ENCODE measurements around the gene RBM8A.
"Not testable (repeated sequence)": the region's sequence is repeated elsewhere in the genome, so short reads cannot be mapped to it uniquely, and the experiment has no call there.

RBM8A gene

DNA sequence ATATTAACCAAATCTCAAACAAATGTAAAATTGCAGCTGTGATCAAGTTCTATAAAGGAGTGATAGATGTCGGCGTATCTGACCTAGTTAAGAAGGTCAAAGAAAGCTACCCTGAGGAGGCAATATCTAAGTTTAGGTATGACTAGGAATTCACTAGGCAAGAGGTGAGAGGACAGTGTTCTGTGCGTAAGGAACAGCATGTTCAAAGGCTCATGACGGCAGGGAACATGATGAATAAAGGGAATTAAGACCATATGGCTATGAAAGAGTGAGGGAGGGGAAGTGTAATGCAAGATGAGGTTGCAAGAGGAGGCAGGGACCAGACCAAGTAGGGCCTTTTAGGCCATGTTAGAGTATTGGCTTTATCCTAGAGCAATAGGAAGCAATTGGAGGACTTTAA lies 21.9 kb upstream of the RBM8A start:
- no peak overlapping the region for H3K27ac ChIP-seq
- H3K9me3 ChIP-seq (ENCODE audit: low read depth, low read length): no peaks in the 10 kb centered on the region
- no peak overlapping the region for H3K4me3 ChIP-seq
- H3K36me3 ChIP-seq (ENCODE audit: insufficient read depth, low read length): peaks cover 14% of the 10 kb centered on the region
- no peak overlapping the region for H3K9ac ChIP-seq (ENCODE audit: insufficient read length)
- DNase-seq (ENCODE audit: low read depth, low spot score): no peak
- TF ChIP-seq FOXP2 (optimal IDR thresholded peaks at IDR 0.05; ENCODE audit: control extremely low read depth, extremely low read length, insufficient read depth): no peak
- no peak for TF ChIP-seq POLR2AphosphoS5 (IDR thresholded peaks at IDR 0.05; ENCODE audit: borderline replicate concordance, low read depth, low read length)
- TF ChIP-seq EZH2 (IDR thresholded peaks at IDR 0.05): no peak

DNA sequence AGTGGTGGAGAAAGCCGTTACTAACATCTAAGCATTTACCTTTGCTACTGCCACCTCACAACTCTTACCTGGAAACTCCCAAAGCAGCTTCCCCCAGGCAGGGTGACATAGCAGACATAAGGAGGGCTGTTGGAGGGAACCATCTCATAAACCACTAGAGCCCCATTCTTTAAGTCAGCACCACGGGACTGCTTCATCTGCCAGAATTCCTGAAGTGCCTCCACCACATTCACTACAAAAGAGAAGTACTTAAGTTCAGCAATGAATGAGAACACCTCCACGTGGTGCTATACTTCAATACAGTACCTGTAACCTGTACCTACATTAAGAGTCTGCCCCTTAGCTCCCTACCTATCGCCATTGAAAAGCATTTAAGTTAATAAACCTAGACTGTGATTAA lies 20.3 kb upstream of the RBM8A start:
- Histone ChIP-seq H3K9me3 (ENCODE audit: low read depth, low read length) (no peaks in the 10 kb centered on the region), H3K36me3 (ENCODE audit: insufficient read depth, low read length) (peaks cover 20% of the 10 kb centered on the region), H3K9ac (ENCODE audit: insufficient read length) (no peak overlapping the region), H3K27ac (no peak overlapping the region), H3K4me3 (no peak overlapping the region)
- TF ChIP-seq POLR2AphosphoS5 (IDR thresholded peaks at IDR 0.05; ENCODE audit: borderline replicate concordance, low read depth, low read length) (no peak), FOXP2 (optimal IDR thresholded peaks at IDR 0.05; ENCODE audit: control extremely low read depth, extremely low read length, insufficient read depth) (no peak), EZH2 (IDR thresholded peaks at IDR 0.05) (no peak)
- DNase-seq (ENCODE audit: low read depth, low spot score): no peak

DNA sequence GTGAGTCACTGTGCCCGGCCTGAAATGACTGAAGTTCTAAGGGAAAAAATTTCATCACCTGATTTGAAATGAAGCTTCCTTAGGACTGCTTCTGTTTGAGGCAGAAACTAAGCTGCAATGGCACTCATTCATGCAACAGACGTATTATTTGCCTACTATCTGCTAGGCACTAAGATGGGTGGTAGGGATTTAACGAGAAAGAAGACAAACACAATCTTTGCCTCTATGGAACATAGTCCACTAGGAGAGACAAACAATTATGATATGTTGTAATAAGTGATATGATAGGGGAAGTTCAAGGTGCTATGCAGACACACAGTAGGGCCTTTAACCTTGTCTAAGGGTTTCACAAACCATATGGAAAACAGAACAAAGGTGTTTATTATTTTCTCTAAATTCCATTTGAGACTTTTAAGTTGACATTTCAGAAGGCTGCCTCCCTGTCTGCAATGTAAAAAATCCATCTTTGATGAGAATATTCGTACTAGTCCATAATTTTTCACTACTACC lies 19.2 kb upstream of the RBM8A start:
- no peak overlapping the region for H3K9ac ChIP-seq (ENCODE audit: insufficient read length)
- H3K4me3 ChIP-seq: no peak overlapping the region
- no peak for DNase-seq (ENCODE audit: low read depth, low spot score)
- TF ChIP-seq POLR2AphosphoS5 (IDR thresholded peaks at IDR 0.05; ENCODE audit: borderline replicate concordance, low read depth, low read length) (no peak), EZH2 (IDR thresholded peaks at IDR 0.05) (no peak), FOXP2 (optimal IDR thresholded peaks at IDR 0.05; ENCODE audit: control extremely low read depth, extremely low read length, insufficient read depth) (no peak)
- no peaks in the 10 kb centered on the region for H3K9me3 ChIP-seq (ENCODE audit: low read depth, low read length)
- H3K27ac ChIP-seq: no peak overlapping the region
- peaks cover 30% of the 10 kb centered on the region for H3K36me3 ChIP-seq (ENCODE audit: insufficient read depth, low read length)

DNA sequence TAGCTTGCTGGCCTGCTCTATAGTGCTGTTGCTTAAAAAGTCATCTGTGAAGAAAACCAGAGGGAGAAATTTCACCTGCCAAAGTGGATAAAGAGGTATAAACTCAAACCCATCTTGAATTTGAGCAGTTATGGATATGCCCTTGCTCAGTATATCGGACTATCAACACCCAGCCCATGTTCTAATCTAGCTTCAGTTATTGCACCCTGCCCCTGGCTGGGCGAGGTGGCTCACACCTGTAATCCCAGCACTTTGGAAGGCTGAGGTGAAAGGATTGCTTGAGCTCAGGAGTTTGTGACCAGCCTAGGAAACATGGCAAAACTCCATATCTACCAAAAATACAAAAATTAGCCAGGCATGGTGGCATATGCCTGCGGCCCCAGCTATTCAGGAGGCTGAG lies 17.2 kb upstream of the RBM8A start:
- Histone ChIP-seq H3K9ac (ENCODE audit: insufficient read length) (no peak overlapping the region), H3K9me3 (ENCODE audit: low read depth, low read length) (no peaks in the 10 kb centered on the region), H3K4me3 (no peak overlapping the region), H3K27ac (no peak overlapping the region), H3K36me3 (ENCODE audit: insufficient read depth, low read length) (peaks cover 34% of the 10 kb centered on the region)
- no peak for DNase-seq (ENCODE audit: low read depth, low spot score)
- TF ChIP-seq POLR2AphosphoS5 (IDR thresholded peaks at IDR 0.05; ENCODE audit: borderline replicate concordance, low read depth, low read length) (no peak), FOXP2 (optimal IDR thresholded peaks at IDR 0.05; ENCODE audit: control extremely low read depth, extremely low read length, insufficient read depth) (no peak), EZH2 (IDR thresholded peaks at IDR 0.05) (no peak)

- no peak for TF ChIP-seq POLR2AphosphoS5 (IDR thresholded peaks at IDR 0.05; ENCODE audit: borderline replicate concordance, low read depth, low read length)
- no peak for TF ChIP-seq EZH2 (IDR thresholded peaks at IDR 0.05)
- no peak for TF ChIP-seq FOXP2 (optimal IDR thresholded peaks at IDR 0.05; ENCODE audit: control extremely low read depth, extremely low read length, insufficient read depth)
- Histone ChIP-seq H3K4me3 (peak overlapping the region; percentile 2; the same call in 1 of the 2 replicates), H3K9ac (ENCODE audit: insufficient read length) (peak overlapping the region; percentile 52), H3K9me3 (ENCODE audit: low read depth, low read length) (no peaks in the 10 kb centered on the region), H3K36me3 (ENCODE audit: insufficient read depth, low read length) (peaks cover 29% of the 10 kb centered on the region), H3K27ac (peak overlapping the region; percentile 81)
- DNase-seq (ENCODE audit: low read depth, low spot score): no peak
Observed at GRCh38 chr1:145942871-145943270, 15.6 kb upstream of the RBM8A start.

DNA sequence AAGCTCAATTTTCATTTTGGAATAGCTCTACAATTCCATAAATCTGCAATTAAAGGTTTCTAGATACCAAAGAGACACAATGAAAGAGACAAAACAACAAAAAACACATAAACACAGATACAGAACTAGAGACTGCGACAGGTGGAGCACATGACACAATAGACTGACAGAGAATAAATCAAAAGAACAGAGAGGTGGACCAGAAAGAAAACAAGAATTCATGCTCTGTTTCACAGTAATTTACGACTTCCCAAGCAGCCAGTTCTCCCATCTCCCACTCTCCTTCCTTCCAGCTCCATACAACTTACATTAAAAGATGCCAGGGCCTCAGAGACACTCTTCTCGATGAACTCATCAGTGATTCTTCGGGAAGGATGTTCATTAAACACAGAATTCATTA lies 15.1 kb upstream of the RBM8A start:
- no peak overlapping the region; the same call in 1 of the 2 replicates for H3K4me3 ChIP-seq
- peak overlapping the region; percentile 81 for H3K27ac ChIP-seq
- no peaks in the 10 kb centered on the region for H3K9me3 ChIP-seq (ENCODE audit: low read depth, low read length)
- no peak for DNase-seq (ENCODE audit: low read depth, low spot score)
- H3K36me3 ChIP-seq (ENCODE audit: insufficient read depth, low read length): peaks cover 30% of the 10 kb centered on the region
- no peak overlapping the region for H3K9ac ChIP-seq (ENCODE audit: insufficient read length)
- TF ChIP-seq EZH2 (IDR thresholded peaks at IDR 0.05) (no peak), POLR2AphosphoS5 (IDR thresholded peaks at IDR 0.05; ENCODE audit: borderline replicate concordance, low read depth, low read length) (no peak), FOXP2 (optimal IDR thresholded peaks at IDR 0.05; ENCODE audit: control extremely low read depth, extremely low read length, insufficient read depth) (no peak)

GRCh38 chr1:145937436-145937835 lies 10.2 kb upstream of the RBM8A start:
- no peak for DNase-seq (ENCODE audit: low read depth, low spot score)
- TF ChIP-seq FOXP2 (optimal IDR thresholded peaks at IDR 0.05; ENCODE audit: control extremely low read depth, extremely low read length, insufficient read depth) (no peak), POLR2AphosphoS5 (IDR thresholded peaks at IDR 0.05; ENCODE audit: borderline replicate concordance, low read depth, low read length) (no peak), EZH2 (IDR thresholded peaks at IDR 0.05) (no peak)
- no peak overlapping the region for H3K27ac ChIP-seq
- no peak overlapping the region for H3K9ac ChIP-seq (ENCODE audit: insufficient read length)
- H3K9me3 ChIP-seq (ENCODE audit: low read depth, low read length): no peaks in the 10 kb centered on the region
- peaks cover 36% of the 10 kb centered on the region for H3K36me3 ChIP-seq (ENCODE audit: insufficient read depth, low read length)
- H3K4me3 ChIP-seq: no peak overlapping the region

GRCh38 chr1:145936247-145936646 lies 9.0 kb upstream of the RBM8A start:
- H3K9me3 ChIP-seq (ENCODE audit: low read depth, low read length): no peaks in the 10 kb centered on the region
- TF ChIP-seq EZH2 (IDR thresholded peaks at IDR 0.05) (no peak), FOXP2 (optimal IDR thresholded peaks at IDR 0.05; ENCODE audit: control extremely low read depth, extremely low read length, insufficient read depth) (no peak), POLR2AphosphoS5 (IDR thresholded peaks at IDR 0.05; ENCODE audit: borderline replicate concordance, low read depth, low read length) (no peak)
- no peak overlapping the region for H3K4me3 ChIP-seq
- H3K36me3 ChIP-seq (ENCODE audit: insufficient read depth, low read length): peaks cover 25% of the 10 kb centered on the region
- no peak overlapping the region for H3K9ac ChIP-seq (ENCODE audit: insufficient read length)
- H3K27ac ChIP-seq: no peak overlapping the region
- no peak for DNase-seq (ENCODE audit: low read depth, low spot score)

GRCh38 chr1:145935708-145936107 lies 8.4 kb upstream of the RBM8A start:
- no peak for DNase-seq (ENCODE audit: low read depth, low spot score)
- Histone ChIP-seq H3K27ac (no peak overlapping the region), H3K9me3 (ENCODE audit: low read depth, low read length) (no peaks in the 10 kb centered on the region), H3K4me3 (no peak overlapping the region), H3K9ac (ENCODE audit: insufficient read length) (no peak overlapping the region), H3K36me3 (ENCODE audit: insufficient read depth, low read length) (peaks cover 23% of the 10 kb centered on the region)
- no peak for TF ChIP-seq EZH2 (IDR thresholded peaks at IDR 0.05)
- no peak for TF ChIP-seq FOXP2 (optimal IDR thresholded peaks at IDR 0.05; ENCODE audit: control extremely low read depth, extremely low read length, insufficient read depth)
- TF ChIP-seq POLR2AphosphoS5 (IDR thresholded peaks at IDR 0.05; ENCODE audit: borderline replicate concordance, low read depth, low read length): no peak

DNA sequence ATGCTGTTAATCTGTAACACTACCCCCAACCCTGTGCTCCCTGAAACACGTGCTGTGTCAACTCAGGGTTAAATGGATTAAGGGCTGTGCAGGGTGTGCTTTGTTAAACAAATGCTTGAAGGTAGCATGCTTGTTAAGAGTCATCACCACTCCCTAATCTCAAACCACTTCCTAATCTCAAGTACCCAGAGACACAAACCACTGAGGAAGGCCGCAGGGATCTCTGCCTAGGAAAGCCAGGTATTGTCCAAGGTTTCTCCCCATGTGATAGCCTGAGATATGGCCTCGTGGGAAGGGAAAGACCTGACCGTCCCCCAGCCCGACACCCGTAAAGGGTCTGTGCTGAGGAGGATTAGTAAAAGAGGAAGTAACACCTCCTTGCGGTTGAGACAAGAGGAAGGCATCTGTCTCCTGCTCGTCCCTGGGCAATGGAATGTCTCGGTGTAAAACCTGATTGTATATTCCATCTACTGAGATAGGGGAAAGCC lies 5.3 kb upstream of the RBM8A start:
- not testable (repeated sequence) for H3K9me3 ChIP-seq (ENCODE audit: low read depth, low read length); DNase-seq (ENCODE audit: low read depth, low spot score); H3K27ac ChIP-seq; H3K9ac ChIP-seq (ENCODE audit: insufficient read length); H3K4me3 ChIP-seq
- H3K36me3 ChIP-seq (ENCODE audit: insufficient read depth, low read length): peaks cover 23% of the 10 kb centered on the region
